ENCODE measurements around the gene GALNT10.

The GALNT10 gene

GRCh38 chr5:154198611-154199230 is 8.2 kb downstream of the GALNT10 start:
- H3K4me3 ChIP-seq (replicated peaks; ENCODE audit: insufficient read depth, low read length) = no peak overlapping the region
- DNase-seq (ENCODE audit: low read depth in 1 of 2, low spot score in 1 of 2) = no peak
- H3K27ac ChIP-seq (replicated peaks) = no peak overlapping the region

GRCh38 chr5:154199263-154199662 is 8.7 kb downstream of the GALNT10 start:
- DNase-seq (ENCODE audit: low read depth in 1 of 2, low spot score in 1 of 2) = no peak
- no peak overlapping the region for H3K27ac ChIP-seq (replicated peaks)
- no peak for TF ChIP-seq SPI1 (IDR thresholded peaks at IDR 0.05; ENCODE audit: borderline replicate concordance, low read depth)
- no peak for TF ChIP-seq CTCF (IDR thresholded peaks at IDR 0.05; ENCODE audit: insufficient read depth, low read length)
- no peak for TF ChIP-seq GABPA (IDR thresholded peaks at IDR 0.05; ENCODE audit: low read depth)
- no peak for TF ChIP-seq REST (IDR thresholded peaks at IDR 0.05; ENCODE audit: insufficient replicate concordance, low read depth)
- TF ChIP-seq POLR2AphosphoS5 (IDR thresholded peaks at IDR 0.05; ENCODE audit: low read depth) = no peak
- H3K27me3 ChIP-seq (ENCODE audit: insufficient read depth, poor library complexity, severe bottlenecking) = no peaks in the 10 kb centered on the region
- no peak overlapping the region for H3K4me3 ChIP-seq (replicated peaks; ENCODE audit: insufficient read depth, low read length)

More at GRCh38 chr5:154198611-154199230, 8.2 kb downstream of the GALNT10 start:
- H3K27me3 ChIP-seq (ENCODE audit: insufficient read depth, poor library complexity, severe bottlenecking) = no peaks in the 10 kb centered on the region
- TF ChIP-seq GABPA (IDR thresholded peaks at IDR 0.05; ENCODE audit: low read depth) (no peak), SPI1 (IDR thresholded peaks at IDR 0.05; ENCODE audit: borderline replicate concordance, low read depth) (no peak), REST (IDR thresholded peaks at IDR 0.05; ENCODE audit: insufficient replicate concordance, low read depth) (no peak), POLR2AphosphoS5 (IDR thresholded peaks at IDR 0.05; ENCODE audit: low read depth) (no peak), CTCF (IDR thresholded peaks at IDR 0.05; ENCODE audit: insufficient read depth, low read length) (no peak)

GRCh38 chr5:154199671-154200220 is 9.2 kb downstream of the GALNT10 start:
- H3K27me3 ChIP-seq (ENCODE audit: insufficient read depth, poor library complexity, severe bottlenecking) = no peaks in the 10 kb centered on the region
- no peak for DNase-seq (ENCODE audit: low read depth in 1 of 2, low spot score in 1 of 2)
- TF ChIP-seq POLR2AphosphoS5 (IDR thresholded peaks at IDR 0.05; ENCODE audit: low read depth) = no peak
- TF ChIP-seq REST (IDR thresholded peaks at IDR 0.05; ENCODE audit: insufficient replicate concordance, low read depth) = no peak
- no peak for TF ChIP-seq CTCF (IDR thresholded peaks at IDR 0.05; ENCODE audit: insufficient read depth, low read length)
- no peak for TF ChIP-seq SPI1 (IDR thresholded peaks at IDR 0.05; ENCODE audit: borderline replicate concordance, low read depth)
- no peak overlapping the region for H3K4me3 ChIP-seq (replicated peaks; ENCODE audit: insufficient read depth, low read length)
- H3K27ac ChIP-seq (replicated peaks) = no peak overlapping the region

Data from HL-60 (cell line).